ENCODE data around the gene LRMDA.

The LRMDA gene

GRCh38 chr10:76160446-76161300 is 729.2 kb downstream of the LRMDA start:
- no peak for DNase-seq (ENCODE audit: low read depth in 2 of 2)

GRCh38 chr10:76161301-76161582 is 729.8 kb downstream of the LRMDA start:
- no peak for DNase-seq (ENCODE audit: low read depth in 2 of 2)

- DNase-seq (ENCODE audit: low read depth in 2 of 2) = no peak
These were observed 737.0 kb downstream of the LRMDA start for GRCh38 chr10:76168437-76168836.

GRCh38 chr10:76169246-76169645 is 737.8 kb downstream of the LRMDA start:
- no peak for DNase-seq (ENCODE audit: low read depth in 2 of 2)

- no peak for DNase-seq (ENCODE audit: low read depth in 2 of 2)
These were observed 740.6 kb downstream of the LRMDA start for GRCh38 chr10:76172020-76172419.

- DNase-seq (ENCODE audit: low read depth in 2 of 2) = no peak
These were observed 744.2 kb downstream of the LRMDA start for GRCh38 chr10:76175533-76176165.

GRCh38 chr10:76176166-76176550 is 744.7 kb downstream of the LRMDA start:
- DNase-seq (ENCODE audit: low read depth in 2 of 2) = no peak

GRCh38 chr10:76177936-76178335 is 746.5 kb downstream of the LRMDA start:
- no peak for DNase-seq (ENCODE audit: low read depth in 2 of 2)

GRCh38 chr10:76178532-76179292 is 747.3 kb downstream of the LRMDA start:
- no peak for DNase-seq (ENCODE audit: low read depth in 2 of 2)

- DNase-seq (ENCODE audit: low read depth in 2 of 2) = no peak
These were observed 748.4 kb downstream of the LRMDA start for GRCh38 chr10:76179806-76180205.

- DNase-seq (ENCODE audit: low read depth in 2 of 2) = no peak
These were observed 753.2 kb downstream of the LRMDA start for GRCh38 chr10:76184647-76185046.

GRCh38 chr10:76185471-76186301 is 754.3 kb downstream of the LRMDA start:
- no peak for DNase-seq (ENCODE audit: low read depth in 2 of 2)

- DNase-seq (ENCODE audit: low read depth in 2 of 2) = no peak
These were observed 756.8 kb downstream of the LRMDA start for GRCh38 chr10:76188216-76188615.

GRCh38 chr10:76190634-76191270 is 759.3 kb downstream of the LRMDA start:
- DNase-seq (ENCODE audit: low read depth in 2 of 2) = no peak

GRCh38 chr10:76191336-76191735 is 759.9 kb downstream of the LRMDA start:
- no peak for DNase-seq (ENCODE audit: low read depth in 2 of 2)

- no peak for DNase-seq (ENCODE audit: low read depth in 2 of 2)
These were observed 760.7 kb downstream of the LRMDA start for GRCh38 chr10:76192151-76192550.

GRCh38 chr10:76192694-76193320 is 761.4 kb downstream of the LRMDA start:
- no peak for DNase-seq (ENCODE audit: low read depth in 2 of 2)

- DNase-seq (ENCODE audit: low read depth in 2 of 2) = no peak
These were observed 764.4 kb downstream of the LRMDA start for GRCh38 chr10:76195654-76196390.

- DNase-seq (ENCODE audit: low read depth in 2 of 2) = no peak
These were observed 765.9 kb downstream of the LRMDA start for GRCh38 chr10:76197293-76197692.
